Spleen (tissue), 11 donors: Measurements from ENCODE around the gene PPP4R3A. TPM values are rescaled to one million over a fixed set of nuclear protein-coding genes. Genes with fewer than 3 reads are reported as not detected.

Experiments
- DNase-seq: peaks from one replicate; pipeline ENCODE4 v3.0.0-alpha.2; 2020
- H3K27ac ChIP-seq, 8 donors: fragments of 200-600 bp; sonication (generic) in 7 of 8; 1 replicate in 4 of 8; 2 replicates in 4 of 8; pipeline versions ENCODE4 v1.5.0 to v1.8.0; 2016 to 2021; ENCODE audit warnings: inconsistent platforms in 4 of 8, mild to moderate bottlenecking in 4 of 8, moderate library complexity in 1 of 8
- H3K27me3 ChIP-seq, 7 donors: fragments of 200-600 bp; sonication (generic) in 6 of 7; replicated peaks in 1 of 7; 1 replicate in 4 of 7; 2 replicates in 3 of 7; pipeline versions ENCODE4 v1.5.0 to v1.8.0; 2016 to 2021; ENCODE audit warnings: inconsistent platforms in 3 of 7, mild to moderate bottlenecking in 1 of 7
- H3K36me3 ChIP-seq, 6 donors: fragments of 200-600 bp; sonication (generic) in 5 of 6; 1 replicate in 4 of 6; 2 replicates in 2 of 6; pipeline versions ENCODE4 v1.5.0 to v1.8.0; 2016 to 2021; ENCODE audit warnings: inconsistent platforms in 2 of 6
- H3K4me1 ChIP-seq, 6 donors: fragments of 200-600 bp; sonication (generic) in 5 of 6; 1 replicate in 3 of 6; 2 replicates in 3 of 6; pipeline versions ENCODE4 v1.5.0 to v1.8.0; 2016 to 2021; ENCODE audit warnings: inconsistent platforms in 3 of 6
- H3K4me3 ChIP-seq, 8 donors: fragments of 200-600 bp; sonication (generic) in 7 of 8; 1 replicate in 4 of 8; 2 replicates in 4 of 8; pipeline versions ENCODE4 v1.5.0 to v1.8.0; 2016 to 2021; ENCODE audit warnings: inconsistent platforms in 4 of 8, mild to moderate bottlenecking in 4 of 8, moderate library complexity in 2 of 8
- H3K9me3 ChIP-seq, 8 donors: fragments of 200-600 bp; sonication (generic) in 7 of 8; 1 replicate in 4 of 8; 2 replicates in 4 of 8; pipeline versions ENCODE4 v1.5.0 to v1.8.0; 2016 to 2021; ENCODE audit warnings: inconsistent platforms in 4 of 8
- POLR2A ChIP-seq, 3 donors: fragments of 450-650 bp; IDR thresholded peaks; one replicate each; pipeline ENCODE4 v1.5.1; 2017; ENCODE audit warnings: antibody characterized with exemption in 3 of 3, mild to moderate bottlenecking in 1 of 3
- POLR2AphosphoS5 ChIP-seq, 3 donors: sonication (generic); formaldehyde crosslinking; IDR thresholded peaks; one replicate each; pipeline ENCODE4 v1.5.1; 2017; ENCODE audit warnings: antibody characterized with exemption in 3 of 3
- WGBS, 5 donors: extraction: QIAGEN DNeasy Blood & Tissue Kit in 3 of 5; methylation state at CpG; one replicate each; pipeline versions ENCODE4 v1.1.5 to v1.1.7; 2013 to 2018; 5-methylcytosine and 5-hydroxymethylcytosine counted together
- intact Hi-C: fragments of 100-400 bp; cut with DNase I; formaldehyde crosslinking; loops from one replicate; pipeline ENCODE4 v1.15.0; 2023; ENCODE audit warnings: low total_unique reads
- polyA plus RNA-seq, 3 donors: library from polyadenylated mRNA; stranded (reverse); fragments of 200-250 nt; gene quantifications; one replicate each; pipeline ENCODE4 v1.2.1, GENCODE V29; 2013
- total RNA-seq, 7 donors: library from RNA; depleted of rRNA in 3 of 7; stranded (reverse); fragments of >200 nt in 3 of 7; fragmentation: NEBNext Ultra II Directional in 4 of 7; extraction: Animal tissue kit (Norgen Biotek cat#: 25700) in 4 of 7; gene quantifications; one replicate each; pipeline versions ENCODE4 v1.1.0 to v1.2.1, GENCODE V29; 2016 to 2021
- TF ChIP-seq, protein P1 (sequence below), 11 experiments: fragments of 200-600 bp in 7 of 11; fragments of 450-650 bp in 4 of 11; sonication (generic) in 4 of 11; IDR thresholded peaks in 8 of 11; conservative IDR thresholded peaks in 3 of 11; 1 replicate in 7 of 11; 2 replicates in 4 of 11; pipeline versions ENCODE4 v1.4.0 to v1.8.0; 2016 to 2021; ENCODE audit warnings: antibody characterized with exemption in 11 of 11, inconsistent platforms in 4 of 11, mild to moderate bottlenecking in 1 of 11
- donor health status: healthy with polysubstance abuse.
- donor health status: DM: no; HTN: no; CAD: no; lungs with moderate emphysema.
- donor health status: DM: no; HTN: no; CAD: no.
- donor health status: Bipolar disorder and iron deficiency.
- donor health status: healthy.
- donor health status: DM: no; HTN: no; CAD: no.
- donor health status: DM: yes; HTN: yes; CAD: no.

PPP4R3A gene
- total and polyA plus RNA-seq, 10 donors, result 53.9 to 119 (median 105) TPM

DNA sequence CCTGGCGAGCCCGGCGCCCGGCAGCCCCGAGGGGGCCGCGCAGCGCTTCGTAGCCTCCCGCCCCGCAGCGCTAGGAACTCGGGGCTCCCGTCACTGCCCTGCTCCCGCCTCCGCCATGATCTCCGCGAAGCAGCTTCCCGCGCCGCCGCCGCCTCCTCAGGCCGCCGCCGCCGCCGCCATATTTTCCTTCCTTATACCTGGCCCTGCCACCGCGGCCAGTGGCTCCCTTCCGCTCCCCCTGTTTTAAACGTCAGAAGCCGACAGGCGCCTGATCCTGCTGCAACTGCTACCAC lies 286 bp downstream of the PPP4R3A start:
- H3K4me3 ChIP-seq, result peak overlapping the region; percentile 84 to 99 (median 95)
- no peaks in the 10 kb centered on the region for H3K27me3 ChIP-seq
- peaks cover 0 to 21% (median 0%) of the 10 kb centered on the region in 6 donors for H3K36me3 ChIP-seq
- DNase-seq, result no peak
- WGBS, 5 donors, result 0 to 1% (median 0%) methylated on average over 2 to 34 of the region's 34 CpGs
- H3K9me3 ChIP-seq, result no peaks in the 10 kb centered on the region
- H3K4me1 ChIP-seq, result peaks cover 38 to 54% (median 46%) of the 10 kb centered on the region in 6 donors
- peak overlapping the region; percentile 99 to 100 (median 99) for H3K27ac ChIP-seq
- no peak for TF ChIP-seq POLR2AphosphoS5 (IDR thresholded peaks at IDR 0.05)
- no peak for TF ChIP-seq POLR2A (IDR thresholded peaks at IDR 0.05)
- TF ChIP-seq, protein P1, sequence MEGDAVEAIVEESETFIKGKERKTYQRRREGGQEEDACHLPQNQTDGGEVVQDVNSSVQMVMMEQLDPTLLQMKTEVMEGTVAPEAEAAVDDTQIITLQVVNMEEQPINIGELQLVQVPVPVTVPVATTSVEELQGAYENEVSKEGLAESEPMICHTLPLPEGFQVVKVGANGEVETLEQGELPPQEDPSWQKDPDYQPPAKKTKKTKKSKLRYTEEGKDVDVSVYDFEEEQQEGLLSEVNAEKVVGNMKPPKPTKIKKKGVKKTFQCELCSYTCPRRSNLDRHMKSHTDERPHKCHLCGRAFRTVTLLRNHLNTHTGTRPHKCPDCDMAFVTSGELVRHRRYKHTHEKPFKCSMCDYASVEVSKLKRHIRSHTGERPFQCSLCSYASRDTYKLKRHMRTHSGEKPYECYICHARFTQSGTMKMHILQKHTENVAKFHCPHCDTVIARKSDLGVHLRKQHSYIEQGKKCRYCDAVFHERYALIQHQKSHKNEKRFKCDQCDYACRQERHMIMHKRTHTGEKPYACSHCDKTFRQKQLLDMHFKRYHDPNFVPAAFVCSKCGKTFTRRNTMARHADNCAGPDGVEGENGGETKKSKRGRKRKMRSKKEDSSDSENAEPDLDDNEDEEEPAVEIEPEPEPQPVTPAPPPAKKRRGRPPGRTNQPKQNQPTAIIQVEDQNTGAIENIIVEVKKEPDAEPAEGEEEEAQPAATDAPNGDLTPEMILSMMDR (IDR thresholded peaks at IDR 0.05 in 8 of 11, conservative IDR thresholded peaks at IDR 0.05 in 3 of 11), result no peak
- intact Hi-C loops, result no loop called here

- Histone ChIP-seq H3K36me3 (peaks cover 0 to 26% (median 1%) of the 10 kb centered on the region in 6 donors), H3K9me3 (no peaks in the 10 kb centered on the region), H3K4me1 (peaks cover 38 to 60% (median 52%) of the 10 kb centered on the region in 6 donors), H3K4me3 (peak overlapping the region; percentile 84 to 99 (median 95)), H3K27me3 (no peaks in the 10 kb centered on the region), H3K27ac (peak overlapping the region; percentile 99 to 100 (median 99))
- intact Hi-C loops, result no loop called here
- DNase-seq, result peak; percentile 90
- WGBS, 5 donors, result 0 to 1% (median 0%) methylated on average over 30 to 71 of the region's 71 CpGs
- TF ChIP-seq POLR2A (IDR thresholded peaks at IDR 0.05) (no peak), POLR2AphosphoS5 (IDR thresholded peaks at IDR 0.05) (peak in 2 of 3 donors; percentile 32 to 70)
Measured at GRCh38 chr14:91509083-91509877, 830 bp downstream of the PPP4R3A start.

GRCh38 chr14:91508105-91508504 lies 2.0 kb downstream of the PPP4R3A start:
- intact Hi-C loops, result no loop called here
- Histone ChIP-seq H3K27ac (peak overlapping the region in 5 of 8 donors; percentile 16 to 100 (median 99)), H3K36me3 (peaks cover 0 to 37% (median 4%) of the 10 kb centered on the region in 6 donors), H3K9me3 (no peaks in the 10 kb centered on the region), H3K4me1 (peaks cover 39 to 71% (median 62%) of the 10 kb centered on the region in 6 donors), H3K4me3 (peak overlapping the region; percentile 84 to 99 (median 95)), H3K27me3 (no peaks in the 10 kb centered on the region)
- TF ChIP-seq, protein P1 (IDR thresholded peaks at IDR 0.05 in 8 of 11, conservative IDR thresholded peaks at IDR 0.05 in 3 of 11), result no peak
- TF ChIP-seq POLR2A (IDR thresholded peaks at IDR 0.05) (no peak), POLR2AphosphoS5 (IDR thresholded peaks at IDR 0.05) (no peak)
- 11 to 30% (median 22%) methylated on average over 2 of the region's 2 CpGs for WGBS, 5 donors
- no peak for DNase-seq

DNA sequence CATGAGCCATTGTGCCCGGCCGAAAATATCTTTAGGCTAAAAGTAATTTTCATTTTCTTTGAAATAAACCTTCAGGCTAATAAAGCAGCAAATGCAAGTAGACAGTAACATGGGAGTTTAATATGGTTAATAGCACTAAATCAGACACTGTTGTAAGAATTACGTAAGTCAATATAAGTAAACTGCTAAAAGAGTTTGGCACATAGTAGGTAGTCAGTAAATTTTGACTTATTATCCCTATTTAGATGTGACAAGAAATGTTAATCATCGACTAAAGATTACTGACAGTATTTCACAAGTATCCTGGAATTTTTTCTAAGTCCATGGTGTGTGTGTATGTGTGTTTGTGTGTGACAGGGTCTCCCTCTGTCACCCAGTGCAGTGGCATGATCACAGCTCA lies 3.9 kb downstream of the PPP4R3A start:
- peaks cover 49 to 86% (median 75%) of the 10 kb centered on the region in 6 donors for H3K4me1 ChIP-seq
- TF ChIP-seq, protein P1 (IDR thresholded peaks at IDR 0.05 in 8 of 11, conservative IDR thresholded peaks at IDR 0.05 in 3 of 11), result no peak
- TF ChIP-seq POLR2AphosphoS5 (IDR thresholded peaks at IDR 0.05) (no peak), POLR2A (IDR thresholded peaks at IDR 0.05) (no peak)
- H3K4me3 ChIP-seq, result peak overlapping the region in 2 of 8 donors; percentile 5 to 47
- H3K27me3 ChIP-seq, result no peaks in the 10 kb centered on the region
- WGBS, 5 donors, result 88 to 98% (median 93%) methylated on average over 4 of the region's 4 CpGs
- intact Hi-C loops, result no loop called here
- no peak for DNase-seq
- no peaks in the 10 kb centered on the region for H3K9me3 ChIP-seq
- H3K27ac ChIP-seq, result peak overlapping the region in 1 of 8 donors; percentile 1
- peaks cover 0 to 56% (median 5%) of the 10 kb centered on the region in 6 donors for H3K36me3 ChIP-seq
